Activated CD4-positive, alpha-beta T cell treated with anti-CD3 and anti-CD28 coated beads for 48 hours (primary cell): ENCODE data around the gene CDH10.

ENCODE experiments used
- DNase-seq: peaks from one replicate; pipeline ENCODE4 v3.0.0-alpha.2; 2020

Gene CDH10

DNA sequence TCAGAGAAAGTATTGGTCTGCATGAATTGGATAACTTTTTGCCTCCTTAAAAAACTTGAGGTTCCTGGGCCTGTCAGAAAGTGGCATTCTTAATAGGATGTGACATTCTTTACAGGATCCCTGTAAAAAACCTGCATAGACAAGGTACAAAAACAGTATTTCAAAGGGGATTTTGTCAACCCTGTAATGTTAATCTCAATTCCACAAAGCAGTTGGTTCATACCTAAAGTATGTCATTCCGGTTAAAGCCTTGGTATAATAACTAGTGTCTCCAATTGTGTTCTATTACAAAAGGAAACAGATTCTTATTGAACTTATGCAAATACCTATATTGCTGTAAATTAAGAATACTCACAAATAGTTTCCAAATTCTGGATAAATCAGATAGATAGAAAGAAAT is 169.7 kb downstream of the CDH10 start:
- DNase-seq, result no peak

DNA sequence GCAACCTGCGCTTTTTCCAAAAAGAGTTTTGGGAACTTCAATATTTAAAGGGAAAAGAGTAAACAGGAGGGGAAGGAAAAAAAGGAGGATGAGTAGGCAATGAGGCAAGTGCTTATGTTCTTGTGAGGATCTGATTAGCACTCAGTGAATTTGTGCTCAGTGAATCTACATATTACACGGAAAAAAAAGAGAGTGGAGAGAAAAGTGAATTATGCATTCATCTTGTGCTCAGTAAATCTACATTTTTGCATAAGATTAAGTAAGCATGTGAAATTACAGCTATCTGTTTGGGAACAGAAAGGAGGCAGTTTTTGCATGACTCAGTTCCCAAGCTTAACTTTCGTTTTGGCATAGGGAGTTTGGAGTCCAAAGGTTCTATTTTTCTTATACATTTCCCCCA is 170.1 kb downstream of the CDH10 start:
- no peak for DNase-seq

DNA sequence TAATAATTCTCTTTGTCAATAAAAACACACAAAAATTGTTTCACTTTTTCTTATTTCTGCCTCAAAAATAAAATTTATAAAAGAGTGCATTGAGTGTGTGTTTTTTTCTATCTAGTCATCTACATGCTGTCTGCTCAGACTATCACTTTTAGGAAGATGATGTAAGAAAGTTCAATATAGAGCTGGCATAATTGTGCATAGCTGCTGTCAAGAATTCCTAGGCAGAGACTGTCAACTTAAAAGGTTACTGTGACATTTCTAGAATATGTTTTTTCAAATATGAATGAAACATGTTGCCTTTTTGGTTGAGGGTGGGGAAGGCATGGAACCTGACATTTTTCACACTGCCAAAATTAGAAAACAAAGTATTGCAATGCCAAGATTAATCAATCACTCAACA is 172.3 kb downstream of the CDH10 start:
- DNase-seq, result no peak

GRCh38 chr5:24444414-24444813 is 200.4 kb downstream of the CDH10 start:
- DNase-seq, result no peak

GRCh38 chr5:24439465-24439864 is 205.3 kb downstream of the CDH10 start:
- no peak for DNase-seq
